ENCODE results near the gene TLR1.
"Not testable (repeated sequence)": the region's sequence is repeated elsewhere in the genome, so short reads cannot be mapped to it uniquely, and the experiment has no call there.

The TLR1 gene

GRCh38 chr4:38806251-38806650, 1.7 kb upstream of the TLR1 start:
- DNase-seq (ENCODE audit: low spot score) = not testable (repeated sequence)

GRCh38 chr4:38805530-38806145, 1.0 kb upstream of the TLR1 start:
- peak; percentile 26 for DNase-seq (ENCODE audit: low spot score)

GRCh38 chr4:38803833-38804653, 548 bp downstream of the TLR1 start:
- DNase-seq (ENCODE audit: low spot score) = peak; percentile 78

DNA sequence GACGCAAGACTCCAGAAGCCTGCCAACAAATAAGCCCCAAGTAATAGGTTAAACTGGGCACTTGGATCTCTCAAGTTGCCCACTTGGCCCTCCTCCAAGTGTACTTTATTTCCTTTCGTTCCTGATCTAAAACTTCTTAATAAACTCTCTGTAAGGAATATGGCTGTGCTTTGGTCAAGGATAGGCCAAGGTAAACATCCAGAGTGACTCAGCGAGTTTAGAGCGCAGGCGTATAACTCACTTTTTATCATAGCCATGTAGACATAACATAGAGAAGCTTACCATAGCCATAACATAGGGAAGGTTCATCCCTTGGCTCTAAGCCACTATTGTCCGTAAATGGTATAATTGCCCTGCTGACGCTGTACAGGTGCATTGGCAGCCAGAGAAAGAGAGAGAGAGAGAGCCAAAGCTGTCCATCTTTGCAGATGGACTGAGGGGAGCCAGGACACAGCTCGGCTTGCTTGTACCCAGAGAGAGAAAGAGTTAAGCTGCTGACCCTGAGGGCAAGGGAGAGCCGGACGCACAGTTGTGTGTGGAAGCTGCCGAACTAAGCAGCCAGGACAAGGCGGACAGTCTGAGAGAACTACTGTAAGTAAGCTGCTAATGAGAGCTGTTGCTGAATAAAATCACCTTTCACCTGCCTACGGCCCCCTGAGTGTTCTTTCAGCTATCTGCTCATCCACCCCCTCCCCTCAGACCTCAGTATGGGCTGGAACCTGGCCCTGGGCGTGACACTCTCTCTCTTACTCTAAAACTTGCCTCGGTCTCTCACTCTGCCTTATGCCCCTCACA, 1.8 kb downstream of the TLR1 start:
- no peak for DNase-seq (ENCODE audit: low spot score)

GRCh38 chr4:38800961-38801450, 3.6 kb downstream of the TLR1 start:
- DNase-seq (ENCODE audit: low spot score) = no peak

GRCh38 chr4:38800366-38800765, 4.2 kb downstream of the TLR1 start:
- no peak for DNase-seq (ENCODE audit: low spot score)

GRCh38 chr4:38795087-38795486, 9.5 kb downstream of the TLR1 start:
- DNase-seq (ENCODE audit: low spot score) = no peak

DNA sequence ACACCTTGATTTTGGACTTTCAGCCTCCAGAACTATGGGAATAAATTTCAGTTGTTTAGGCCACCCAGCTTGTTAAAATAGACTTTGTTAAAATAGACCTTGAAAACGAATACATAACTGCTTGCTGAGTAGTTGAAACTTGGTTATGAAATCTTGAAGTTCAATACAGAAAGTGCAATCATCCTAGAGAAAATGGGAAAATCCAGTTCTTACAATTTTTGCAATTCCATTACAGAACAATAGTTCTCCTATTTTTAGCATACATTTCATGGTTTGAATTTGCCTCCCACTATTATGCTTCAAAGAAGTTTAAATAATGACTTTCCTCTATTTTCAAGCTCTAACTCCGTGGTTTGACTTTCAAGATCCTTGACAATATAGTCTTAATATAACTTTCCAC, 10.5 kb downstream of the TLR1 start:
- no peak for DNase-seq (ENCODE audit: low spot score)

DNA sequence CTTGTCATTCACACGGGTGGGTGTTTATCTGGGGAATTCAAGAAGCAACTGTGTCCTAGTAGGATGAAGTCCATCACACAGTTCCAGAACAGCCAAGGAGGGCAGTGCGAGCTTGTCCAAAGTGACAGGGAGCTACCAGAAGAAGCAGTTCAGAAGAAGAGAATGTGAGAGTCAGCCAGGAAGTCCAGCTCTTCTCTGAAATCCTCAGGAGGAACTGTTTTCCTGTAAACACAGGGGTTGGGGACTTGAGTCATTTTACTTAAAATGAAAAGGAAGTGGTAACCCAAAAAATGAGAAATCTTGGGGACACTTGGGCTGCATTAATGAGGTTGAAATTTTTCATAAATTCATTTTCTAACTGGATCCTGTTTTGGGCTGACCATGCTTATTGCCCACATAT, 13.6 kb downstream of the TLR1 start:
- DNase-seq (ENCODE audit: low spot score) = peak; percentile 20

DNA sequence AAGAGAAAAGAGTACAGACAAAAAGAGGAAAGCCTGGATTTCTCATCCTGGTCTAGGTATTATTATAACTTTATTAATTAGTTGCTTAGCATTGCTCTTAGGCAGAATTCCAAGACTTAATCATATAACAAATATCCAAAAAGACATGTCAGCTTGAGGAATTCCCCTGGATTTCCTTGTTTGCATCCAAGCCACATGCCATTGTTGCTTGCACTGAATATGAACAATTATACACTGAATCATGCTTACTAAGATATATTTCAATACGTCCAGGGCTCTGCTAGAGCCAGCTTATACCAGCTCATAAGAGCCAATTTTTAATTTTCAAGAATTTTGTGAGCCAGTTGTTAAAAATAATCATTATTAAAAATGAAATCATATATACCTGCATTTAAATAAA, 16.3 kb downstream of the TLR1 start:
- DNase-seq (ENCODE audit: low spot score) = no peak

DNA sequence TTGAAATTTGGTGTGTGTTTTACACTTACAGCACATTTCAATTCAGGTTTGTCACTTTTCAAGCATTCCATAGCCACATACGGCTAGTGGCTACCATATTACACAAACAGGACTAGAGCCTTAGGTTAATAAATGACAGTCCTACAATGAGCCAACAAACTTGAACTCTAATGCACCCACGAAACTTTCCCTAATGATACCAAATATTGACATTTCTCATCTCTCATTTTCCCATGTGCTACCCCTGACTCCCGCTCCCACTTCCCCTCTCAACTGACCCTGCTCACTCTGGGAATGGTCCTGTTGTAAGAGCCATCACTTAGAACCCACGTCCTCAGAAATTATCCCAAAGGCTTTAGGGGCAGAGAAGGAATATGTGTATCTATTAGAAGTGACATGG, 16.9 kb downstream of the TLR1 start:
- DNase-seq (ENCODE audit: low spot score) = no peak

- no peak for DNase-seq (ENCODE audit: low spot score)
Observed at GRCh38 chr4:38785901-38786402, 18.6 kb downstream of the TLR1 start.

DNA sequence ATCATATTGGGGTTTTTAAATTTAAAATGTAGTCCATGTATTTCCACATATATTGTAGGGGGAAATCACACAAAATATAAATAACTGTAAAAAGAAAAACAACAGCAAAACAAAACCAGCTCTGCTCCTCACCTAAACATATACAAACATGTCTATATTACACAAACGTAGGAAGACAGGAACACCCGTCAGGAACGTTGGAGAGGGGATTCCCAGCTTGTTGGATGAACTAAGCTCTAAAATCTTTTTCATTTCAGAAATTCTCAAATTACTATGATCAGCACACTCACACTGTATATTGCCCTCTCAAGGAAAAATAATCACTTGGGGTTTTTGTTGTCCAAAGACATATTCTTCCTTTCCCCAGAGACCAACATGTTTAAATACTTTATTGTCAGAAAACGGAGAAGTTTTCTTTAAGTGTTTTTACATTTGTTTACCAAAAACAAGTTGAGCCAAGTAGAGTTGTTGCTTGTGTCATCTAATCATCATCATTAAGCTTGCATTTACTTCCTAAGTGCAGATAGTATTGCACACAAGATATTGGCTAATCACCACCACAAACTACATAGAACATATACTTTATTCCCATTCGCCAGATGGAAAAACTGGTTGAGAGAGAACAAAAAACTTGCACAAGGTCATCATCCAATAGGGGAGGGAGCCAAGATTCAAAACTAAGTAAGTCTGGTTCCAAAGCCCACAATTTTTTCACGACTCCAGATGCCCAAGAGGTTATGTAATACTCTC, 19.4 kb downstream of the TLR1 start:
- DNase-seq (ENCODE audit: low spot score) = no peak

DNA sequence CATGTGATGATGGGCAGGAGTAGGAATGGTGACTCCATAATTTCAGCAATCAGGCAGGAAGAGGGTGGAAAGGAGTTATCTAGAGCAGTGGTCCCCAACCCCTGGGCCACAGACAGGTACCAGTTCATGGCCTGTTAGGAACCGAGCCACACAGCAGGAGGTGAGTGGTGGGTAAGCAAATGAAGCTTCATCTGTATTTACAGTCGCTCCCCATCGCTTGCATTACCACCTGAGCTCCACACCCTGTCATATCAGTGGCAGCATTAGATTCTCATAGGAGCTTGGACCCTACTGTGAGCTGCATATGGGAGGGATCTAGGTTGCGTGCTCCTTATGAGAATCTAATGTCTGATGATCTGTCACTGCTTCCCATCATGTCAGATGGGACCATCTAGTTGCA, 20.4 kb downstream of the TLR1 start:
- no peak for DNase-seq (ENCODE audit: low spot score)

DNA sequence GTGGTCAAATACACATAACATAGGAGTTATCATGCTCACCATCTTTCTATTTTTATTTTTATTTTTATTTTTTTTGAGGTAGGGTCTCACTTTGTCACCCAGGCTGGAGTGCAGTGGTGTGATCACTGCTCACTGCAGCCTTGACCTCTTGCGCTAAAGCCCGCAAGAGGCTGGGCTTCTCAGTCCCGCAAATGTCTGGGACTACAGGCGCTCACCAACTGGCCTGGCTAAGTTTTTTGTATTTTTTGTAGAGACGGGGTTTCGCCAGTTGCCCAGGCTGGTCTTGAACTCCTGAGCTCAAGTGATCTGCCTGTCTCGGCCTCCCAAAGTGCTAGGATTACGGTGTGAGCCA, 21.5 kb downstream of the TLR1 start:
- no peak for DNase-seq (ENCODE audit: low spot score)

- DNase-seq (ENCODE audit: low spot score) = peak; percentile 58
Observed at GRCh38 chr4:38782452-38783108, 22.0 kb downstream of the TLR1 start, which contains the start of gene TLR10. Gene TLR10 (minus strand): TSS chr4:38782990. CDS start chr4:38775590, 7,400 bp downstream.

GRCh38 chr4:38781854-38782261, 22.7 kb downstream of the TLR1 start:
- DNase-seq (ENCODE audit: low spot score) = no peak

GRCh38 chr4:38780833-38781484, 23.6 kb downstream of the TLR1 start:
- no peak for DNase-seq (ENCODE audit: low spot score)

- DNase-seq (ENCODE audit: low spot score) = no peak
Observed at GRCh38 chr4:38779790-38780189, 24.8 kb downstream of the TLR1 start.

GRCh38 chr4:38777925-38778324, 26.7 kb downstream of the TLR1 start:
- not testable (repeated sequence) for DNase-seq (ENCODE audit: low spot score)

DNA sequence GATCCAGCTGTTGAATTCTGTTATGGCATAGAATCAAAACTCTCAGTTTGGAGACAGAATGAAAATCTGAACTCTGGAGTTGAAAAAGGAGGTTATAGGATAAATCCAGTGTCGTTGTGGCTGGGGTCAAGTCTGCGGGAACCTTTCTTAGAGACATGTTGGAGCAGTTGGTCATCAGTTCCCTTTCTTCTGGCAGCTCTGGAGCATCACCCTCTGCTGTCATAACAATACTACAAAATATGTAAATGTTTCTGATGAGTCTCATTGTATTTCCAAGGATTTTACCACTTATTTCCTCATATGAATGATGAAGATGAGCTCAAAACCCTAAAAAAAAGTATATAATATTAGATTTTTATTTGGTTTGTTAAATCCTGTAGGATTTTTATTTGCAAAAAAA, 29.3 kb downstream of the TLR1 start:
- DNase-seq (ENCODE audit: low spot score) = no peak

All from activated CD4-positive, alpha-beta T cell treated with anti-CD3 and anti-CD28 coated beads, Interleukin-2, Interleukin-4, amounts not matched to agents 100 ng/mL and 50 ng/mL, durations not matched to agents 16 hours and 8 hours (primary cell).